Activated T-helper 1 cell treated with Interleukin-2 at 50 U/mL for 16 hours (primary cell): ENCODE measurements around the gene ATP13A2.

Experiments
- DNase-seq: peaks from one replicate; pipeline ENCODE4 v3.0.0-alpha.2; 2020; ENCODE audit warnings: low read depth

The ATP13A2 gene

DNA sequence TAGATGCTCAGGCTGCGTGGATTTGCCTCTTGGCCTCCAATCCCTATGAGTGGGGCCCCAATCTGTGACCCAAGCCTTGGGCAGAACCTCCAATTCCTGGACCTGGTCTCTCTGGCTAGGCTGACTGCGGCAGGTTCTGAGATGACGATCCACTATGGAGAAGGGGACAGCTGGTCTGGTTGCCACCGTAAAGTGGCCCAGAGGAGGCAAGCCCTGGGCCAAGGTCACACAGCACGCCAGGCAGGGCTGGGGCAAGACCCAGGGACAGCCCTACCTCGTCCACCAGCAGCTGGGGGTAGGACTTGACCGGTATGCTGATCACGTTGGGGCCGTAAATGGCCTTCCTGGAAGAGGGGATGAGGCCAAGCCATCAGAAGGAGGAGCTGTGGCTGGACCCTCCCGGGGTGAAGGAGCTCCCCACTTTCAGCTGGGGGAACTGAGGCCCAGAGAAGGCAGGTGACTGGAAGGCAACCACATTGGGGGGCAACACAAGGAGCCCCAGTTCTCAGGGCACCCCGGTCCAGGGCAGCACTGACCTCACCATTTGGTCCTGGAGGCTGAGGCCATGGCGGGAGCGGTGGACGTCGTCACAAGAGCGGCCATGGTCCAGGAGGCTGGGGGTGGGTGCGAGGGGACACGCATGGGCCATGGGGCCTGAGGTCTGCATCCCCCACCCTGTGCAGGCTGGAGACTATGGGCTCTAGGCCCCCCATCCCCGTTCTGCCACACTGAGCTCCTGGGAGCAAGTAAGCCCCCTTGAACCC is 9.8 kb downstream of the ATP13A2 start:
- DNase-seq = no peak

DNA sequence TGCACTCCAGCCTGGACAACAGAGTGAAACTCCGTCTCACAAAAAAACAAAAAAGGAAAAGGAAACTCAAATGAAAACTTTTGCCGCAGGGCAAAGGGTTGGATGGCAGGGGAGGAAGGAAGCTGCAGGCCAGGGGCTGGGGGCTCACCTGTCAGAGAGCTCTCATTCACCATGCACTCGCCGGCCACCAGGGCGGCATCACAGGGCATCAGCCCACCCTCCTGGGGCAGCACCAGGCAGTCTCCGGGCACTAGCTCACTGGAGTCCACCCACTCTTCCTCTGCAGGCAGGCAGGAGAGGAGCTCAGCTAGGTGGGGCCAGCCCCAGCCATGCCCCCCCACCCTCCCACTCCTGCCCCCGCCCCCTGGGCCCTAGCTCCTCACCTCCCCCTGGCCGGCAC is 11.9 kb downstream of the ATP13A2 start:
- DNase-seq = no peak

DNA sequence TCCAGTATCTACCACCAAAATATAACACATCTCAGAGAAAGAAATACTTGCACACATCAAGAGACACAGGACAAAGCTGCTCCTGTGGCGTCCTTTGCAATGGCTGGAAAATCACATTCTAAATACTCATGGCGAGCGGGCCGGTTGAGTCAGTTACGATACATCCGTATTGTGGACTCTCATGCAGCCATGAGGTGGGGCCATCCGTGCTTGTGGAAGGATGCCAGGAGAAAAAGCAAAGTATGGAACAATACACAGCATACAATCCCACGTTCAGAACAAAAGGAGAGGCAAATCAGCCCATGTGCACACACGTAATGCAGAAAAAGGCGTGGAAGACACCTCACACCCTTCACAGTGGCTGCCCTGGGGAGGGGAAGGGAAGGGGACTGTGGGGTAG is 13.1 kb downstream of the ATP13A2 start:
- DNase-seq = no peak

DNA sequence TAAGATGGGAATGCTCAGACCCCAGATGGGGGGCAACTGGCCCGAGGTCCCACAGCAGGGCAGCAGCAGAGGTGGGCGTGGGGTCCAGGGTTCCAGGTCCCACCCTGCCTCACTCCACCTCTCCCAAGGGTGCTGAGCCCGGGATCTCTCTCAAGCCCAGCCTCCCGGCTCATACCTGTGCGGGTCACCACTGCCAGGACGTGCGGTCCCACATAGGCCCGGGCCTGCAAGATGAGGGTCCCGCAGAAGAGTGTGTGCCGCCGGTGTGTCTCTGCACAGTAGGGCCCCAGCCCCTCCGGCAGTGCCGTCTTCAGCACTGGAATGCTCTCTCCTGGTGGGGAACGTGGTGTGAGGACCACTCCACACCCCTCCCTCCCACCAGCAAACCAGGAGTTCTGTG is 14.9 kb downstream of the ATP13A2 start:
- no peak for DNase-seq

DNA sequence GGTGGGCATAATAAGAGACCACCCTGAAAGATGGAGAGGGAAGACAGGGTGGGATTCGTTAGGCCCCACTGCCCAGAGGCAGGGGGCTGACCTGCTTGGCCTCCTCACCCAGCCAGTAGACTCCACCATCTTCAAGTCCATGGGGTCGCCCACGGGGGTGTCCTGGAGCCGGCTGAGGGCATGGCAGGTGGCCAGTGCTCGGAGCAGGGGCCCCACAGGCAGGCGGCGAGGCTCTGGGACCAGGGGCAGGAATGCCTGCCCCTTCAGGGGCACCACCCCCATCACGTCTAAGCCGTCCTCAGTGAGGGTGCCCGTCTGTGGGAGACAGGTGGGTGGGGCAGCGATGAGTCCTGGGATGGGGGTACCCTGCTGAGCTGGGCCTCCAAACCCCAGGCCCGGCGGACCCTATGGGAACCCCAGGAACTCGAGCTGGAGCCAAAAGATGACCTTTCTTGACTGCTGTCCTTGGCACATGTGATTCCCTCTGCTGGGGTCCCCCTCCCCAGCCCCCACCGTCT is 18.1 kb downstream of the ATP13A2 start:
- DNase-seq = no peak

DNA sequence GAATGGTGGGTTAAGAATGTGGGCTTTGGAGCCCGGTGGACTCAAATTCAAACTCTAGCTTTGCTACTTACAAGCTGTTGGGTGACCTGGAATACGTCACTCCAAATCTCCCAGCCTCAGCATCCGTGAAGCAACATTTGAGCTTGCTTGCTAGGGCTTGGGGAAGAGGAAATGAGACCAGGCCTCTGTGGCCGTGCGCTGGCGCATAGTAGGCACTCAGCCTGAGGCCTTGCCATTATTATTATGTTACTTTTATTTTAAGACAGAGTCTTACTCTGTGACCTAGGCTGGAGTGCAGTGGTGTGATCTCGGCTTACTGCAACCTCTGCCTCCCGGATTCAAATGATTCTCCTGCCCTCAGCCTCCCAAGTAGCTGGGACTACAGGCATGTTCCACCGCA is 19.1 kb downstream of the ATP13A2 start:
- DNase-seq = no peak

DNA sequence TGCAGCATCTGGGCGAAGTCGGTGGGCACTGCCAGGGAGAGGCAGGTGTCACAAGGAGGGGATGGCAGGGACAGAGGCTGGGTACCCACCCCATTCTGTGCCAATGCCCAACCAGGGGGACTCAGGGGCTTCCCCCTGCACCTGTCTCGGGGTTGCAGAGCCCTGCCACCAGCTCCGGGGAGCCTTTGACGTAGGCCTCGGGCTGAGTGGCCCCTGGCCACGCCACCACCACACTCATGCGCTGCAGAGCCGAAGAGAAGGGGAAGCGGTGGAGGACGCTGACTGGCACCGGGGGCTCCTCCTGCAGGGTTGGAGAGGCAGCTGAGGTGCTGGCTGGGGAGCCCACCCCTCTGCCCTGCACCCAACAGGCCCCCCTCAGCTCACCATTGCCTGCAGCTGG is 19.6 kb downstream of the ATP13A2 start:
- no peak for DNase-seq

DNA sequence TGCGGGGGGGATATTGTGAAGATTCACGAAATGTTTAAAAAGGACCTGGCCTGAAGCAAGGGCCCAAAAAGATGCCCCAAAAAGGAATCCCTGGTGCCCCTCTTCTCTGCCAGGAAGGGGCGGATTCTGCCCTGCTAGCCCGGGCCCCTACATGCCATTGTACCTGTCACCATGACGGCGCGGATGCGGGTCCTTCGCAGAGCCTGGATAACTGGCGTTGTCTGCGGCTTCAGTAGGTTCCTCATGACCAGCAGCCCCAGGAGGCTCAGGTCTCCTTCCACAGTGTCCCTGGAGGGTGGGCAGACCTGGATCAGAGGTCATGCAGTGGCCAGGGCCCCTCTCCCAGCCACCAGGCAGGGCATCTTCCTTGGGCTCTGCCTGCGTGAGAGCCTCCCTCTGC is 20.2 kb downstream of the ATP13A2 start:
- no peak for DNase-seq

DNA sequence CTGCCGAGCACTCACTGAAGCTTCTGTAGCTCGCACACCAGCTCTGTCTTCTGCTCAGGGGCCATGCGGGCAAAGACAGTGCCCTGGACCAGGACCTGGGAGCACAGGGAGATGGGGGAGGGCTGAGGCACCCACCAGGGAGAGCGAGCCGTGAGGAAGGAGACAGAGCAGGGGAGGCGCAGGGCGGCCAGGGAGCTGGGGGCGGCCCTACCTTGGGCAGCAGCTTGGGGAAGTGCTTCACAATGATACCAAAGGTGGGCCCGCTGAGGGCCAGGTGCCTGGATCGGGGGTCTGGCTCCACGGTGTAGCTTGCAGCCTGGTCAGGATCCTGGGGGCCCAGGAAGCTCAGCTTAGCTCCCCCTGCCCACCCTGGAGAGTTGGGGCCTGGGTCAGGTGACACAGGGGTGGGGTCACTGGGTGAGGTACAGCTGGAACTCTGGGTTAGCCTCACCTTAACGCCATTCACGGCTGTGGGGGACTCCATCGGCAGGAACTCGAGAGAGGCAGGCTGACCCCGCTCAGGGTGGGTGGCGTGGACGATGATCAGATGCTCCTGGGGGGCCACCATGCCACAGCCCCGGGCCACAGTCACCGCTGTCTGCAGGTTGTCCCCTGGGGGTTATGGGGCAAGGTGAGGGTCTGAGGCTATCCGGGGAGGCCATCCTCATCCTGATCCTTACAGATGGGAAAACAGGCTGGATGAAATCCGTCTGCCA is 21.9 kb downstream of the ATP13A2 start:
- no peak for DNase-seq

DNA sequence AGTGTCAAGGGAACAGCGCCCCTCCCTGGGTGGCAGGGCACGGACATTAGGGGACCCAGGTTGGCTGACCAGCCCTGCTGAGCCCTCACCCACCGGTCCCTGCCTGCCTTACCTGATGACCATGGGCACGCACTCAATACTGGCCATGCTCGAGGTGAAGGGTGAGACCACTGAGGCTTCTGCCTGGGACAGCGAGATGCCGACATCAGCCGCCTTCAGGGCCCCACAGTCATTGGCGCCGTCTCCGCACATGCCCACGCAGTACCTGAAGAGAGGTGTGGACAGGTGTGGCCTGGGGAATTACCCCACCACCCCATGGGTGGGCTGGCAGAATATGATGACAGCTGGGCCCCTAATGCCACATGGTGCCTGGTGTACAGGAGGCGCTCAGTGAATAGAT is 23.5 kb downstream of the ATP13A2 start:
- no peak for DNase-seq

DNA sequence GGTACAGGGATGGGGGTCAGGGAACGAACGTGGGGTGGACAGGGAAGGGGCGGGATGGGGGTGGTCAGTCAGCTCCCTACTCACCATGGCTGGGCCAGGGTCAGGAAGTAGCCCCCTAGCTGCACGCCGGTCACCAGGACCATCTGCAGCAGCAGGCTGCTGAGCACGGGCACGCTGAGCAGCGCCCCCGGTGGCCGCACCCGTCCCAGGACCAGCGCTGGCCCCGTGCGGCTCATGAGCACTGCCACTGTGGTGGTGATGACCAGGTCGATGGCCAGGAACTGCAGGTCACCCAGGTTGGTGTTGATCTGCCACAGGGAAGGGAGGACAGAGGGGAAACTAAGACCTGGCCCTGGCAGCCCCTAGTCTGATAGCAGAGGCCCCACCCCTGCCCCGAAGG is 24.8 kb downstream of the ATP13A2 start:
- DNase-seq = no peak

DNA sequence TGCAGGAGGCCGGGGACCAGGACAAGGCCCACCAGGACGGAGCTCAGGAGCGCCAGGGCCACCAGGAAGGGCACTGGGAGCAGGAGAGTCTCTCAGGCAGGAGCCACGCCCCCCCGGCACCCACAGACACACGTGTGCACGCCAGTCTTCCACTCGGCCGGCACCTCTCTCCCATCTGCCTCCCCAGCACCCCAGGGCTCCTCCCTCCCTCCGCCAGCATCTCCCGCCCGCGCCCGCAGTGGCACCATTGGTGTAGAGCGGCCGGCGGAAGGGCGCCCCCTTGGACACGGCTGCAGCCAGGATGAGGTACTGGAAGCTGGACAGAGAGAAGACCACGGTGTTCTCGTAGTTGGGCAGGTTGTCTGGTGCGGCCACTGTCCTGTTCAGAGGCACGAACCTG is 25.2 kb downstream of the ATP13A2 start:
- DNase-seq = no peak

DNA sequence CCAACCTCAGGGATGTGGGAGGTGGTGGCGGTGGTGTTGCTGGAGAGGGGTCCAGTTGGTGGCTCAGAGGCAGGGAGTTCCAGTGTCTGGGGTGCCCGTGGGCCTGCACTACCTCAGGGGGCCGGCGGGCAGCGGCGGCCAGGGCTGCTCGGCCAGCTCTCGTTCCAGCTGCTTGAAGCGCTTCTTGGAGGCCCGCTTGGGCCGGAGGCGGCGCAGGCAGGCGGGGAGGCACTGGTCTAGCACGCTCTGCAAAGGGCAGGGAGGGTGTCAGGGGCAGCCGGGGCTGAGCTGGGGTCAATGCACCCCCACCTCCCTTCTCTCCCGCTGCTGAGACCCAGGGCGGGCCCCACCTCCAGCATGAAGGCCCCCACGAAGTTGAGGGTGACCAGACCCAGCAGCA is 25.6 kb downstream of the ATP13A2 start:
- no peak for DNase-seq

DNA sequence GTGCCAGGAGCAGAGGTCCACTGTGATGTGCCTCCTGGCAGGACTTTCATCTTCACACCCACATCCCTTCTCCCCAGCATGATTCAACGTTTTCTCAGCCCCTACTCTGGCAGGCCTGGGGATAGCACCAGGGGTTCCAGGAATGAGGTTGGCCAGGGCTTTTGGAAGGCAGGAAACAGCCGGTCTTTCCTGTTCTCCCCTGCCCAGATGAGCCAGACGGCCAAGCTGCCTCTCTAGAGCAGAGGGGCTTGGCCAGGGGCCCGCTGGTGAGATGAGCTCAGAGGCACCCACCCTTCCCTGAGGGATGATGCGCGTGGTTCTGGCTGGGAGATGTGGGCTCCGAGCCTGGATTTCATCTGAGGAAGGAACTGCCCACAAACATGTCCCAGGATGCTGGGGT is 27.0 kb downstream of the ATP13A2 start:
- DNase-seq = no peak

DNA sequence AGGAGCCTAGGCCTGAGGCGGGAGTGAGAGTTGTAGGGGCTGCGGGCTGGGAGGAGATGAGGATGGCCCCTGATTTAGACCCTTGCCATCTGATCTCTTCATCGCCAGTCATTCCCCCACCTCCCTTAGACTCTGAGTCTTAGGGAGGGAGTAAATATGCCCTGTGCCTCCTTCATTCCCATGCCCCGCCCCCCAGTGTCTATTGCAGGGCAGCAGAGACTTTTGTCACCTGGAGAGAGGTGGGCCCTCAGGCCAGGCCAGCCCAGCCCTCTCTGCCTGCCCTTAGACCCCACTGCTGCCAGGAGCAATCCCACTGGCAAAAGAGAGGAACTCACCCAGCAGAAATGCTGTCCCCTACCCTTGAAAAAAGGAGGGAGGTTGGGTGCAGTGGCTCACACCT is 28.1 kb downstream of the ATP13A2 start:
- no peak for DNase-seq

DNA sequence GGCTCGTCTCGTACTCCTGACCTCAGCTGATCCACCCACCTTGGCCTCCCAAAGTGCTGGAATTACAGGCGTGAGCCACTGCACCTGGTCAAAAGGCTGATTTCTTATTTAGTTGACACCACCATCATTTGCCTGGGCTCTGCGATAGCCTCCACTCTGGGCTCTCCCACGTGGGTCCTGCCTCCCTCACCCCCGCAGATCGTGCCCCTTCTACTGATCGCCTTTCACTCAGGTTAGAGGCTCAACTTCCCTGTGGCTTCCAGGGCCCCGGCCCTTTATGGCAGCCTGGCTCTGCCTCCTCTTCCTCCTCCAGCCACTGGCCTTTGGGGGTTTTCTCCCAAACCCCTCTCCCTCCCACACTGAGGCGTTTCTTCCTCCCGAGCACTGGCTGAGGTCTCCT is 28.8 kb downstream of the ATP13A2 start:
- DNase-seq = no peak

DNA sequence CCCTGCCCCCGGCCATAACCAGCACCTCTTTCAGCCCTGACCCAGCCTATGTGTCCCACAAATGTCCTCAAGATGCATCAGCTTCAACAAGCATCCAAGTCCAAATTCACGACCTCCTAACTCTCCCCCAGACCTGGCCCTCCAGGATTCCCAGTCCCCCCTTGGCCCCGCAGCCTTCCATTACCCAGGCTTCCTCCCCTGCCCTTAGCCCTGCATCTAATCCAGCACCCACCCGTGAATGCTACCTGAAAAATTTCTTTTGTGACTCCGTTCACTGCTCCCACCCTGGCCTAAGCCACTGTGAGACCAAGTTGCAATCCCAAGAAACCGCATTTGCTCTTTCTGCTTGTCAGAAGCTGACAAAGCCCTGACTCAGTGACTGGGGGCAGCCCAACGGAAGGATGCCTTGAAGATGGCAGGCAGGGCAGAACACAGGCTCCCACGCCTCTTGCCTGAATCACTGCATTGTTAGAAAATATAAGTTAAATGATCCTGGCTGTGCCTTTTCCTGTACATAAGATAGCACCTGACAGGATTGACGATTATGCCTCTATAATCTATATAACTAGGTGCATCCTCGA is 30.4 kb downstream of the ATP13A2 start:
- no peak for DNase-seq

DNA sequence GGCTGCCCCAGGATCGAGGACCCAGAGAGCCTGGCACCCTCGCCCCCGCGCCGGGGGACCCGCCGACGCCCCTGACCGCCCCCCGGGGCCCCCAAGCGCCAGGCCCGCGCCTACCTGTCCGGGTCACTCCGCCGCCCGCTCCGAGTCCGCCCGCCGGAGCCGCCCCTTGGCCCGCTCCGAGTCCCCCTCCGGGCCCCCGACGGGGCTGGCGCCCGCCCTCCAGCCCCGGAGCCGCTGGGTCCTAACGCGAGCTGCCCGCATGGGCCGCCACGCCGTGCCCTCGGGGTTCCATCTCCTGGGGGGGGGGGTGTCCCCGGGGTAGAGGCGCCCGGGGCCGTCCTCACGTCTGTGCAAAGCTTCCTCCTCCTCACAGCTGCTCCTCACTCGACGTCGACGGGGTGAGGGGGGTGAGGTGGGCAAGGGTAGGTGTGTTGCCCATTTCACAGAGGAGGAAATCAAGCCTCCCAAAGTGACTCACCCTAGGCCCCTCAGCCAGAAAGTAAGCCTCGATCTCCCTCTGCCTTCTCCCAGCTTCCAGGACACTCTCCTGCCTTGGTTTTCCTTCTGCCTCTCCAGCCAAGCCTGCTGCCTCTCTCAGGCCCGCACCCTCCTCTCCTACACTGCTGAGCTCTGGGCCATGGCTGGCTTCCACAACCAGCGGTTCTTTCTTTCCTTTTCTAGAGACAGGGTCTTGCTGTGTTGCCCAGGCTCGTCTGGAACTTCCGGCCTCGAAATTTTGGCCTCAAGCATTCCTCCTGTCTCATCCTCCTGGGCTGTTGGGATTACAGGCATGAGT is 31.1 kb downstream of the ATP13A2 start, which contains the start of gene MFAP2:
TSS of gene MFAP2 (minus strand) at position 148 of the 796 bp plus-strand sequence. CDS start 2,347 bp downstream, outside the sequence.
- DNase-seq = no peak

DNA sequence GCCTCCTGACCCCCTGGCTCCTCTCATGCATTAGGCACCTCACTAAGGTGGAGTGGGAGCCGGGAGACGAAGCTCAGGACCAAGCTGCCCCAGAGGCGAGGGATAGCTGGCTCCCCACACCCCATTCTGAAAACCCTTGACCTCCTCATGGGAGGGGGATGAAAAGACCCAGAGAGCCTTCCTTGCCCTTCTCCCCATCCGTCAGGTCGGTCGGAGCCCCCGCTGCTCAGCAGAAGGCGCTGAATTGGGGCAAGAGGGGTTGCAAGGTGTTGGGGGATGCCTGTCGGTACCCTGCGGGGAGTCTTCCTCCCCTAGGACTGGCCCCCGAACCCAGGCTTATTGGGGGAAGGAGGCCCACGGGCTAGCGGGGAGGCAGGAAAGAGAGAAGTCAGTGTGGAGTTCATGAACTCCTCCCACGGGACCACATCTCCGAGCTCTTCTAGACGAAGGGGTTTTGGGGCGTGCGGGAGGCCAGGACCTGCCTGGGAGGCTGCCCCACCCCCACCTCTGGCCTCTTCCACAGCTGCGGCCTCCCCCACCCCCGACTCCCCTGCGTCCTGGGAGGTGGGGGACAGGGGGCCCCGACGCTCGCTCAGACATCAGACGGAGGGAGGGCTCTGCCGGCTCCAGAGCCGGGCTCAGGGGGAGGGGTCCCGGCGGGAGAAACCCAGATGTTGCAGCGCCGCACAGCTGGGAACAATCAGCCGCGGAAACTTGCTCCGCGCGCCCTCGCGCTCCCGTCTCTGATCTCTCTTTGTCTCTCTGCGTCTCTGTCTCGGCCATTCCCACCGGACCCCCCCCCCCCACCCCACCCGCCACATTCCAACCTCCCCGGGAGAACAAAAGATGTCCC is 32.0 kb downstream of the ATP13A2 start:
- DNase-seq = no peak

DNA sequence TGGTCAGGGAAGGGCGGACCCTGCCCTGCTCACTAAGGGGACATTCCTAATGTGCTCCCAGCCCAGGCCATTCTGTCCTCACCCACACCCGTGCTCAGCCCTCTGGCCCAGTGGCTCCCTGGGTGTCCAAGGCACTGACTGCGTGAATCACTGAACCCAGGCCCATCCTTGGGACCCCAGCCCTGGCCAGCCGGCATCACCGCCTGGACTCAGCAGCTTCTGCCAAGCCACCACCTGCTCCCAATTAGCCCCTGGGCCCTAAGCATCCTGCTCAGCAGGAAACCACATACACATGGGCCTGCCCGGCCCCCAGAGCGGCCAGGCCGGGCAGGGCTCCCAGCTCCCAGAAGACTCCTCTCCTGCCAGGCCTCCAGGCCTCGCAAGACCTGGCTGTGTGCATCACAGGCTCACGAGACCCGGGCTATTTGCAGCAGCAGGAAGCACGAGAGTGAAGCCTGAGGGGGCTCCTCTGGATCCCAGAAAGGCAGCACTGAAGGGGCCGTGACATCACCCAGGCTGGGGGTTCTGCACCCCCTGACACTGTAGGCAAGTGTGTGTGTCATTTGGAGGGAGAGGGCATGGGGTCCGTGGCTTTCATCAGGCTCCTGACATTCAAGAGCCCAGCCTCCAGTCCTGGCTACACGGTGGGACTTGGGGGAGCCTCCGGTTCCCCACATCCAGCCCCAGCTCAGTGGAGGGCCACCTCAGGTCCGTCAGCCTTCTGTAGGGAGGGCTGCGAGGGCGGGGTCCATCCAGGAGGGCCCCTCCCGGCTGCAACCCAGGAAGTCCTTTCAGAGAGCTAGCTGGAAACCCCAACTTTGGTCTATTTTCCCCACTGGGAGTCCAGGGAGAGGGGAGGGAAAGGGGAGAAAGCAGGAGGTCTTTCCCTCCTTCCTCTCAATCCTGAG is 32.9 kb downstream of the ATP13A2 start:
- no peak for DNase-seq
